Renal cortical epithelial cell (primary cell): ENCODE measurements around the gene MACROD2. TPM values are rescaled to one million over a fixed set of nuclear protein-coding genes. Genes with fewer than 3 reads are reported as not detected.

Experiments
- DNase-seq: peaks from one replicate; pipeline ENCODE4 v3.0.0-alpha.2; 2011; ENCODE audit warnings: low read depth
- total RNA-seq: library from RNA; depleted of rRNA; stranded (reverse); fragments of >200 nt; gene quantifications from 2 replicates; pipeline ENCODE4 v1.2.3, GENCODE V29; 2014

The MACROD2 gene
- total RNA-seq, 1 donor from 2014 or later, result 5.4 TPM

GRCh38 chr20:15256676-15257568, 1261.6 kb downstream of the MACROD2 start:
- DNase-seq, result no peak

GRCh38 chr20:15257569-15257870, 1262.2 kb downstream of the MACROD2 start:
- no peak for DNase-seq

GRCh38 chr20:15265581-15266309, 1270.4 kb downstream of the MACROD2 start:
- no peak for DNase-seq

- DNase-seq, result no peak
Measured at GRCh38 chr20:15267935-15268334, 1272.6 kb downstream of the MACROD2 start.

GRCh38 chr20:15278041-15278440, 1282.7 kb downstream of the MACROD2 start:
- DNase-seq, result peak; percentile 1

GRCh38 chr20:15287329-15287728, 1292.0 kb downstream of the MACROD2 start:
- no peak for DNase-seq

- no peak for DNase-seq
Measured at GRCh38 chr20:15288106-15288505, 1292.8 kb downstream of the MACROD2 start.

GRCh38 chr20:15289337-15289736, 1294.0 kb downstream of the MACROD2 start:
- no peak for DNase-seq

- DNase-seq, result no peak
Measured at GRCh38 chr20:15292405-15292804, 1297.1 kb downstream of the MACROD2 start.

GRCh38 chr20:15296422-15296821, 1301.1 kb downstream of the MACROD2 start:
- no peak for DNase-seq

GRCh38 chr20:15297059-15297875, 1302.0 kb downstream of the MACROD2 start:
- peak; percentile 57 for DNase-seq

- no peak for DNase-seq
Measured at GRCh38 chr20:15302075-15302474, 1306.8 kb downstream of the MACROD2 start.

- DNase-seq, result peak; percentile 24
Measured at GRCh38 chr20:15310361-15310760, 1315.0 kb downstream of the MACROD2 start.

GRCh38 chr20:15316556-15316955, 1321.2 kb downstream of the MACROD2 start:
- no peak for DNase-seq

- DNase-seq, result no peak
Measured at GRCh38 chr20:15317546-15318232, 1322.4 kb downstream of the MACROD2 start.

- DNase-seq, result no peak
Measured at GRCh38 chr20:15318682-15319081, 1323.4 kb downstream of the MACROD2 start.

- DNase-seq, result no peak
Measured at GRCh38 chr20:15319439-15319838, 1324.1 kb downstream of the MACROD2 start.

GRCh38 chr20:15320941-15321340, 1325.6 kb downstream of the MACROD2 start:
- no peak for DNase-seq

GRCh38 chr20:15327123-15327522, 1331.8 kb downstream of the MACROD2 start:
- no peak for DNase-seq

GRCh38 chr20:15328084-15328483, 1332.8 kb downstream of the MACROD2 start:
- no peak for DNase-seq

GRCh38 chr20:15332711-15333160, 1337.4 kb downstream of the MACROD2 start:
- no peak for DNase-seq

- DNase-seq, result no peak
Measured at GRCh38 chr20:15333170-15333569, 1337.9 kb downstream of the MACROD2 start.
